Measurements from ENCODE around the gene CCAR1. TPM values are rescaled to one million over a fixed set of nuclear protein-coding genes. Genes with fewer than 3 reads are reported as not detected.
"Not testable (repeated sequence)": the region's sequence is repeated elsewhere in the genome, so short reads cannot be mapped to it uniquely, and the experiment has no call there.

CCAR1 gene
- polyA plus RNA-seq, 1 experiment = 69.9 TPM

DNA sequence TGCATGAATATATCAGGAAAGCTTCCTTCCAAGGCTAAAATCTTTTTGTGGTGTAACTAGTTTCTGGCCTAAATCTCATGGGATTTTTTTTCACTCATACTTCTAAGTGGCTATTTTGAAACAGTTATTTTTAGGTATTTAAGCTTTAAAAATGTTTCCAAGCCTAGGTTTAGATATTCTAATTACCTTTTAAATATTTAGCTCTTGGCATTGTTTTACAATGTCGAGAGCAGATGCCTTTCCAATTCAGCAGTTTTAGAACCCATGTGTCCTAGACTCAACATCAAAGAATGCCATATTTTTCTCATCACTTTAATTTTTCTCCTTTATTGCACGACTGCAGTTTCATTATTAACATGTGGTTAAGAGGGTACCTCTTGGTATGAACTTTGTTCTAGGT is 79.2 kb downstream of the CCAR1 start:
- no peaks in the 10 kb centered on the region for H3K27me3 ChIP-seq (ENCODE audit: control insufficient read depth, insufficient read depth, low read length)
- no peaks in the 10 kb centered on the region for H3K9me3 ChIP-seq (ENCODE audit: control insufficient read depth, insufficient read depth, low read length)
- ChIA-PET CTCF (interaction anchor here (0.7 to 2.4 kb wide), 3 partner anchors 28 to 436 kb away, joined by 3 to 17 read pairs (median 6); no protein-coding TSS in a partner anchor), POLR2A (no interaction called here)
- DNase-seq (ENCODE audit: low read depth, low spot score) = no peak
- H3K27ac ChIP-seq (ENCODE audit: low read depth, low read length) = no peak overlapping the region
- TF ChIP-seq, protein P1, sequence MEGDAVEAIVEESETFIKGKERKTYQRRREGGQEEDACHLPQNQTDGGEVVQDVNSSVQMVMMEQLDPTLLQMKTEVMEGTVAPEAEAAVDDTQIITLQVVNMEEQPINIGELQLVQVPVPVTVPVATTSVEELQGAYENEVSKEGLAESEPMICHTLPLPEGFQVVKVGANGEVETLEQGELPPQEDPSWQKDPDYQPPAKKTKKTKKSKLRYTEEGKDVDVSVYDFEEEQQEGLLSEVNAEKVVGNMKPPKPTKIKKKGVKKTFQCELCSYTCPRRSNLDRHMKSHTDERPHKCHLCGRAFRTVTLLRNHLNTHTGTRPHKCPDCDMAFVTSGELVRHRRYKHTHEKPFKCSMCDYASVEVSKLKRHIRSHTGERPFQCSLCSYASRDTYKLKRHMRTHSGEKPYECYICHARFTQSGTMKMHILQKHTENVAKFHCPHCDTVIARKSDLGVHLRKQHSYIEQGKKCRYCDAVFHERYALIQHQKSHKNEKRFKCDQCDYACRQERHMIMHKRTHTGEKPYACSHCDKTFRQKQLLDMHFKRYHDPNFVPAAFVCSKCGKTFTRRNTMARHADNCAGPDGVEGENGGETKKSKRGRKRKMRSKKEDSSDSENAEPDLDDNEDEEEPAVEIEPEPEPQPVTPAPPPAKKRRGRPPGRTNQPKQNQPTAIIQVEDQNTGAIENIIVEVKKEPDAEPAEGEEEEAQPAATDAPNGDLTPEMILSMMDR (IDR thresholded peaks at IDR 0.05; ENCODE audit: low read depth, low read length) = no peak
- H3K4me3 ChIP-seq (ENCODE audit: low read depth, low read length) = no peak overlapping the region

DNA sequence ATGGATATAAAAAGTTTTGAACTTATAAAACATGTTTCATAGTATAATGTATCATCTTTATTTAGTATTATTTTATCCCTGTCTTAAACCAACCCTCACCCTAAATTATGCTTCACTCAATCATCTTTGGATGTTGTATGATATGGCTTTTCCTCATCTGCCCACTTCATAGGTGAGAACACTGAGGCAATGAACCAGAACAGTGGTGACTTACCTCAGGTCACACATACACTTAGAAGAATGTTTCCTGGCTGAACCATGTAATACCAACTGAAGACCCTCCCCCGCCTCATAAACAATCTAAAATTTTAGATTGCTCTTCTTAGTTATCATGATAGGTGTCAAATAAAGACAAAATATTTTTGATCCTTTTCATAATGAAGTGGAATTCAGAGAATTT is 83.7 kb downstream of the CCAR1 start:
- Histone ChIP-seq H3K27me3 (ENCODE audit: control insufficient read depth, insufficient read depth, low read length) (no peaks in the 10 kb centered on the region), H3K9me3 (ENCODE audit: control insufficient read depth, insufficient read depth, low read length) (no peaks in the 10 kb centered on the region), H3K4me3 (ENCODE audit: low read depth, low read length) (no peak overlapping the region), H3K27ac (ENCODE audit: low read depth, low read length) (no peak overlapping the region)
- ChIA-PET POLR2A (interaction anchor here (1.0 kb wide), 1 partner anchor 96 kb away, joined by 3 read pairs; no protein-coding TSS in a partner anchor), CTCF (interaction anchor here (1.1 kb wide), 1 partner anchor 93 kb away, joined by 3 read pairs; no protein-coding TSS in a partner anchor)
- DNase-seq (ENCODE audit: low read depth, low spot score) = no peak
- TF ChIP-seq, protein P1 (IDR thresholded peaks at IDR 0.05; ENCODE audit: low read depth, low read length) = no peak

DNA sequence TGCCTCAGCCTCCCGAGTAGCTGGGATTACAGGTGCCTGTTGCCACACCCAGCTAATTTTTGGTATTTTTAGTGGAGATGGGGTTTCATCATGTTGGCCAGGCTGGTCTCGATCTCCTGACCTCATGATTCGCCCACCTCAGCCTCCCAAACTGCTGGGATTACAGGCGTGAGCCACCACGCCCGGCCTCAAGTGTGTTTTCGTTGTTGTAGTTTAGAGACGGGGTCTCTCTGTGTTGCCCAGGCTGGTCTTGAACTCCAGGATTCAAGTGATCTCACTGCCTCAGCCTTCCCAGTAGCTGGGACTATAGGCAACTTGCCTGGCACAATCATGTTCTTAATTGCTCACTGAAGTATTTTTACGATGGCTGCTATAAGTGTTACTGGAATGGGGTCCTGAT is 89.8 kb downstream of the CCAR1 start:
- H3K4me3 ChIP-seq (ENCODE audit: low read depth, low read length); CTCF ChIA-PET; H3K27ac ChIP-seq (ENCODE audit: low read depth, low read length); H3K27me3 ChIP-seq (ENCODE audit: control insufficient read depth, insufficient read depth, low read length); DNase-seq (ENCODE audit: low read depth, low spot score); H3K9me3 ChIP-seq (ENCODE audit: control insufficient read depth, insufficient read depth, low read length); POLR2A ChIA-PET: not testable (repeated sequence)

- ChIA-PET CTCF (no interaction called here), POLR2A (no interaction called here)
These were observed 90.4 kb downstream of the CCAR1 start for GRCh38 chr10:68811314-68812009.

GRCh38 chr10:68812420-68812819 is 91.4 kb downstream of the CCAR1 start:
- TF ChIP-seq, protein P1 (IDR thresholded peaks at IDR 0.05; ENCODE audit: low read depth, low read length) = no peak
- Histone ChIP-seq H3K27ac (ENCODE audit: low read depth, low read length) (no peak overlapping the region), H3K27me3 (ENCODE audit: control insufficient read depth, insufficient read depth, low read length) (no peaks in the 10 kb centered on the region), H3K4me3 (ENCODE audit: low read depth, low read length) (no peak overlapping the region), H3K9me3 (ENCODE audit: control insufficient read depth, insufficient read depth, low read length) (no peaks in the 10 kb centered on the region)
- CTCF ChIA-PET = interaction anchor here (1.9 kb wide), 1 partner anchor 85 kb away, joined by 7 read pairs; no protein-coding TSS in a partner anchor
- POLR2A ChIA-PET = no interaction called here
- DNase-seq (ENCODE audit: low read depth, low spot score) = no peak

More at GRCh38 chr10:68811314-68812009, 90.4 kb downstream of the CCAR1 start:
- Histone ChIP-seq H3K9me3 (ENCODE audit: control insufficient read depth, insufficient read depth, low read length) (no peaks in the 10 kb centered on the region), H3K27me3 (ENCODE audit: control insufficient read depth, insufficient read depth, low read length) (no peaks in the 10 kb centered on the region), H3K4me3 (ENCODE audit: low read depth, low read length) (no peak overlapping the region), H3K27ac (ENCODE audit: low read depth, low read length) (no peak overlapping the region)
- DNase-seq (ENCODE audit: low read depth, low spot score) = no peak
- TF ChIP-seq, protein P1 (IDR thresholded peaks at IDR 0.05; ENCODE audit: low read depth, low read length) = no peak

All from AG04450 (cell line).